ENCODE results near the gene SLC2A14. TPM values are rescaled to one million over a fixed set of nuclear protein-coding genes. Genes with fewer than 3 reads are reported as not detected.
A peak's percentile ranks its signal among the peaks of the same experiment; 100 is the strongest.
"Not testable (repeated sequence)": the region's sequence is repeated elsewhere in the genome, so short reads cannot be mapped to it uniquely, and the experiment has no call there.

SLC2A14 gene
- total and polyA plus RNA-seq, 8 donors: 4.3 to 8.1 (median 6.3) TPM

DNA sequence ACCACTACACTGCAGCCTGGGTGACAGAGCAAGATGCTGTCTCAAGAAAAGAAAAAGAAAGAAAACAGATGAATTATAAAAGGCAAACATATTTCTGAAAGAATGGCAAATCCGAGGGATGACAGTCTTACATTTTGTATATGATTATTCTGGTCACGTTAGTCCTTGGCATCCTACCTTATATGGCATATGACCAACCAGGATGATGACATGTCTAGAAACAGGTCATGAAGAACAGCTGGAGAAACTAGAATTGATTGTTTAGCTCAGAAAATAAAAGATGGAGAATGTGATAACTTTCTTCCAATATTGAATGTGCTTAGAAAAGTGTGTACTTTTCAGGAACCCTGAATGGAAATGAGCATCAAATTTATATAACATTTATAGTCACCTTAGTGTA lies 19.2 kb downstream of the SLC2A14 start:
- no peak for DNase-seq
- no peak overlapping the region for H3K27ac ChIP-seq
- TF ChIP-seq, protein P1, sequence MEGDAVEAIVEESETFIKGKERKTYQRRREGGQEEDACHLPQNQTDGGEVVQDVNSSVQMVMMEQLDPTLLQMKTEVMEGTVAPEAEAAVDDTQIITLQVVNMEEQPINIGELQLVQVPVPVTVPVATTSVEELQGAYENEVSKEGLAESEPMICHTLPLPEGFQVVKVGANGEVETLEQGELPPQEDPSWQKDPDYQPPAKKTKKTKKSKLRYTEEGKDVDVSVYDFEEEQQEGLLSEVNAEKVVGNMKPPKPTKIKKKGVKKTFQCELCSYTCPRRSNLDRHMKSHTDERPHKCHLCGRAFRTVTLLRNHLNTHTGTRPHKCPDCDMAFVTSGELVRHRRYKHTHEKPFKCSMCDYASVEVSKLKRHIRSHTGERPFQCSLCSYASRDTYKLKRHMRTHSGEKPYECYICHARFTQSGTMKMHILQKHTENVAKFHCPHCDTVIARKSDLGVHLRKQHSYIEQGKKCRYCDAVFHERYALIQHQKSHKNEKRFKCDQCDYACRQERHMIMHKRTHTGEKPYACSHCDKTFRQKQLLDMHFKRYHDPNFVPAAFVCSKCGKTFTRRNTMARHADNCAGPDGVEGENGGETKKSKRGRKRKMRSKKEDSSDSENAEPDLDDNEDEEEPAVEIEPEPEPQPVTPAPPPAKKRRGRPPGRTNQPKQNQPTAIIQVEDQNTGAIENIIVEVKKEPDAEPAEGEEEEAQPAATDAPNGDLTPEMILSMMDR (IDR thresholded peaks at IDR 0.05): no peak
- intact Hi-C loops (cut with DNase I): loop anchor here in 2 of 3 donors (10.0 kb wide), 2 partner anchors 131 to 141 kb away; no protein-coding TSS in a partner anchor
- ATAC-seq: no peak
- H3K4me3 ChIP-seq: no peak overlapping the region
- WGBS, 2 donors: 74 to 77% methylated on average over 2 of the region's 2 CpGs
- no peaks in the 10 kb centered on the region for H3K27me3 ChIP-seq
- H3K36me3 ChIP-seq: no peaks in the 10 kb centered on the region
- no peaks in the 10 kb centered on the region for H3K9me3 ChIP-seq
- H3K4me1 ChIP-seq: no peaks in the 10 kb centered on the region
- no peak for FAIRE-seq

DNA sequence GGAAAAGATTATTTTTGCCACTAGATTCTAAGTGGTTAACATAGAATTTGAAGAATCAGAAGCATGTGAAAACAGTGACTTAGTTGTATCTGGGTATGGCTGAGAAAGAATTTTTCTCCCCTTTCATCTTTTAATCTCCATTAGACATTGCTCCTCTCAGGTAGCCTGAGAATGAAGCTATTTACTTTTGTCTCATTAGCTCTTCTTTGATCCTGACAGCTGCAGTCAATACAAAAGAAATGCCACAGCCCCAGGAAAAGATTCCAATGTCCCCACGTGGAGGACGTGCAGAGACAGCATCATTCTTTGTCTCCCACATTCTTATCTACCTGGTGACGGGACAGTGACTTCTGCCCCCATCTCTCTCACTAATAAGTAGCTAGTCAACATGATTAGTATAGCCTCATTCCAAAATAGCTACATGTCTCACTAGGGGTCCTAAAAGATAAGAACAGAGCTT lies 21.1 kb downstream of the SLC2A14 start:
- not testable (repeated sequence) for H3K27me3 ChIP-seq, H3K4me1 ChIP-seq, FAIRE-seq, H3K27ac ChIP-seq, ATAC-seq, H3K36me3 ChIP-seq, DNase-seq, H3K4me3 ChIP-seq, H3K9me3 ChIP-seq
- intact Hi-C loops (cut with DNase I): loop anchor here in 2 of 3 donors (10.0 kb wide), 2 partner anchors 133 to 143 kb away; no protein-coding TSS in a partner anchor
- WGBS, 2 donors: 69 to 80% methylated on average over 2 to 3 of the region's 3 CpGs

DNA sequence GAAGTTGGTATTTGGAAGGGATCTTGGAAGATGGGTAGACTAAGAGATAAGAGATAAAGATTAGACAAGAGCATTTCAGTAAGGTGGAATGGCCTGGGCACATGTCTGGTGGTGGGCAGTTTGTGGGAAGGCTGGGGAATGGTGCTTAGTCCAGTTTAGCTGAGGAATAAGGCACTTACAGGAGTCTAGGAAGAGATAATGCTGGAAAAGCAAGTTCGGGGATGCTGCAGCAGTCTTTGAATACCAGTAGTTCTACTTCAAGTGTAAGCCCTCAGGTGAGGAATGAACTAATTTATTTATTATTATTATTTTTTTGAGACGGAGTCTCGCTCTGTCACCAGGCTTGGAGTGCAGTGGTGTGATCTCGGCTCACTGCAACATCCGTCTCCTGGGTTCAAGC lies 22.6 kb downstream of the SLC2A14 start:
- FAIRE-seq, H3K27ac ChIP-seq, H3K36me3 ChIP-seq, DNase-seq, H3K27me3 ChIP-seq, H3K4me3 ChIP-seq, H3K4me1 ChIP-seq, ATAC-seq, H3K9me3 ChIP-seq: not testable (repeated sequence)
- intact Hi-C loops (cut with DNase I): loop anchor here in 2 of 3 donors (10.0 kb wide), 2 partner anchors 135 to 145 kb away; no protein-coding TSS in a partner anchor
- WGBS, 2 donors: 96 to 97% methylated on average over 5 of the region's 5 CpGs

DNA sequence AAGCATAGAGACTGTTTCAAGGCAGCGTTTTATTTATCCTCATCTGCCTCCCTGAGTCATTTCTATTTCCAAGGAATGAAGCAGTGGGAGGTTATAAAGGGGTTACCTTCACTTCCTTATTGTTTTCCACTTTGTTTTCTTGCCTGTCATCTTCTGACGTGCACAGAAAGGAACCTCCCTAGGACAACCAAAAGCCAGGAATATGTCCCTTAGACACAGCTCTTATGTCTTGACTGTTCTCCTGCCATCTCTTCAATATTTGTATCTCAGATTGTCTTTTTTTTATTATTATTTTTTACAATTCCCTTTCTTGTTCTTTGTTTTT lies 24.7 kb downstream of the SLC2A14 start:
- intact Hi-C loops (cut with DNase I); H3K4me3 ChIP-seq; H3K9me3 ChIP-seq; H3K27ac ChIP-seq; DNase-seq; H3K27me3 ChIP-seq; H3K4me1 ChIP-seq; ATAC-seq; FAIRE-seq; H3K36me3 ChIP-seq: not testable (repeated sequence)
- 40 to 41% methylated on average over 2 of the region's 2 CpGs for WGBS, 2 donors

DNA sequence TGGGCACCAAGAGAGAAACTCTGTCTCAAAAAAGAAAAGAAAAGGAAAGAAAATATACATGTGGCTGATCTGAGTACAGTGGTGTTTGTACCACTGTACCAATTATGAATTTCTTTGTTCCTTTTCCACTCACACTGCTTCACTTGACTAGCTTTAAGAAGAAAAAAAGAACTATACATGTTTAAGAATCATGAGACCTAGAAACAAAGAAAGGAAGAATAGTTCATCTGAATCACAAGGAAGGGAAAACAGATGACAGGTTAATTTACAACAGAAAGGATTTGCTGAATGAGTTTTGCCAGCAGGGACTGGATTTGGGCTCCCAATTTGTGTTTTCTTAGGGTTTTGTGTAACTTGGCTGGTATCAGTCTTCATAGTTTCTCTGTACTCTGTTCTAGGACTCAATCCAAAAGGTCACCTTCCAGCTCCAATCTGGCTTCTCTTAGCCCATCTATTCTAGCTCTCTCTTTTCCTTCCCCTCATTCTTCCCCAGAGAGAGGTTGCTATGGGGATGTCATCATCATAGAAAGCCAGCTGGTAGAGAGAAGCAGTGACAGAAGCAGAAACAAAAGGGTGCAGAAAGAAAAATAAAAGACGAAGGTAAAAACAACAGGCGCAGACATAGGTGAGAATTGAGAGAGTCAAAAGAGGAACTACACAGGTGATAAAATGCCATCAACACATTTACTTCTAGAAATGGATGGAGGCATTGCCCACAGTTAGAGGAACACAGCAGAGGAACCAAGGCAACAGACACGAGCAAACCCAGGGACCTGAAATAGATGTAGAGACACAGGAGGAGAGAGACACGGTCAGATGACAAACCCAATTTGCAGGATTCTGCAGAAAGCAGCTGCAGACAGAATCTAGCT lies 25.3 kb downstream of the SLC2A14 start:
- ATAC-seq: peak in 2 of 4 donors; percentile 11 to 40
- DNase-seq; intact Hi-C loops (cut with DNase I): not testable (repeated sequence)

DNA sequence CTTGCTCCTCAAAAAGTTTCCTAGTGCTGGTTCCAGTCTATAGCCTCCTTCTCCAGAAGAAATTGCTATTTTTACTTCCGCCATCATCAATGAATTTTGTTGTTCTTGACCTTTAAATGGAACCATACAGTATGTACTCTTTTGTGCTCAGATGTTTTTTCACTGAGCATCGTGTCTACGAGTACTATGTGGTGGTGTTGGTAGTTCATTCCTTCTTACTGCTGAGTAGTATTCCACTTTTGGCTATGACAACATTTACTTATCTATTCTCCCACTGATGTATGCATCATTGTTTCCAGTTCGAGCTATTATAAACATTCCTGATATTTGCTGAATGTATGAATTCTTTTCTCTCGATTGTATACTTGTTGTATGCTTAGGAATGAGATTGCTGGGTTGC lies 28.6 kb downstream of the SLC2A14 start:
- DNase-seq (no peak), FAIRE-seq (no peak), ATAC-seq (no peak)
- Histone ChIP-seq H3K36me3 (no peaks in the 10 kb centered on the region), H3K27me3 (no peaks in the 10 kb centered on the region), H3K4me1 (no peaks in the 10 kb centered on the region), H3K27ac (no peak overlapping the region), H3K9me3 (no peaks in the 10 kb centered on the region), H3K4me3 (no peak overlapping the region)
- intact Hi-C loops (cut with DNase I): no loop called here
- 79 to 84% methylated on average over 5 of the region's 5 CpGs for WGBS, 2 donors
- TF ChIP-seq, protein P1 (IDR thresholded peaks at IDR 0.05): no peak

More for the DNA sequence above, 25.3 kb downstream of the SLC2A14 start:
- not testable (repeated sequence) for H3K9me3 ChIP-seq, FAIRE-seq, H3K36me3 ChIP-seq, H3K4me3 ChIP-seq, H3K27me3 ChIP-seq, H3K4me1 ChIP-seq, H3K27ac ChIP-seq
- WGBS, 2 donors: 58 to 61% methylated on average over 2 of the region's 4 CpGs

DNA sequence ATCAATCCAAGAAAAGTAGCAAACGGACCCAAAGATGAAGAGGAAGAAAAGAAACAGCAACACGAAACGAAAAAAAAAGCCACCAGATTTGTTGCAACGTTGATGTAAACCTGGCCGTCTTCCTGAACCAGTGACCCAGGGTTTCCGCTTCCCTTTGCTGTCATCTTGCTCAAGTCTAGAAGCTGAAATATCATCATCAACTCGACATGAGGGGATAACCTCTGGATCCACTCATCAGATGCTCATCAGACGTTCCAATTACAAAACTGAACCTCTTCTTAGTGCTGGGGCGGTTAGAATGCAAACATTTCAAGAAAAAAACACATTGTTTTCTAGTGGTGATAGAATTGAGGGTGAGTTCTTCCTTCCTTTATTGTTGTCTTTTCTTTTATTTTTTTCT lies 29.1 kb downstream of the SLC2A14 start:
- H3K27me3 ChIP-seq; H3K4me1 ChIP-seq; H3K36me3 ChIP-seq; H3K27ac ChIP-seq; intact Hi-C loops (cut with DNase I); H3K9me3 ChIP-seq; H3K4me3 ChIP-seq; DNase-seq: not testable (repeated sequence)
- ATAC-seq (peak in 2 of 4 donors; percentile 24 to 47), FAIRE-seq (peak; percentile 41)
- 39 to 70% methylated on average over 3 of the region's 9 CpGs for WGBS, 2 donors

DNA sequence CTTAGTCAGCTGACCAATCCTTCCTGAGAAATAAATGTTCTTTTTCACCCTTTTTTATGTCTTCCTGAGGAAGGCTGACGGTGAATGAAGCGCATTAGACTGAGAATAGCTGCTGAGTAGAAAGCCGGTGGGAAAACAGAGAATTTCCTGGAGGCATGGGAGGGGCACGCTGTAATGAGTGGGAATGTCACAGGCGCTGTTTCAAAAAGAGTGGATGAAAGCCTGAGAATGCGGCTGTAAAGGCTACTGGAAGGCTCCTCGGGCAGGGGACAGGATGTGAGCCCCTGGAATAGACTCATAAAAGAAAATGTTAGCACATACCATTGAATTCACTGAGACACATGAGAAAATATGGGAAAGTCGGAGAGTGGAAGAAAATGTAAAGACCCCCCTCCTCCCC lies 29.6 kb downstream of the SLC2A14 start:
- H3K36me3 ChIP-seq; FAIRE-seq; H3K27me3 ChIP-seq; H3K4me1 ChIP-seq; H3K27ac ChIP-seq; H3K4me3 ChIP-seq; H3K9me3 ChIP-seq; DNase-seq; intact Hi-C loops (cut with DNase I): not testable (repeated sequence)
- 57 to 58% methylated on average over 5 of the region's 8 CpGs for WGBS, 2 donors
- ATAC-seq: peak in 2 of 4 donors; percentile 15 to 18

DNA sequence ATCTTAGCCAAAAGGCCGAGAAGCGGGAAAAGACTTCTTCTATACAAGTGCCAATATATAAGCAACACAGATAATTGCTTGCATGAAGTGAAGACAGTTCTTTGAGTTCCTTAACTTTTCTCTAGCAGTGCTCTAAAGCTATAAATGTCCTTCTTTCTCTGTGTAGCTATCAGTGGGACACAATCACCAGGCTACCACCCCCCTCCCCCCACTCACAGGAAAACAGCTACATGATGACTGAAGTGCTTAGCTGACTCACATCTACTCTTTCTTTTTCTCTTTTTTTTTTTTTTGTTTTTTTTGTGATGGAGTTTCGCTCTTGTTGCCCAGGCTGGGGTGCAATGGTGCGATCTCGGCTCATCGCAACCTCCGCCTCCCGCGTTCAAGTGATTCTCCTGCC lies 30.3 kb downstream of the SLC2A14 start:
- H3K4me3 ChIP-seq; H3K9me3 ChIP-seq; H3K36me3 ChIP-seq; ATAC-seq; DNase-seq; H3K4me1 ChIP-seq; intact Hi-C loops (cut with DNase I); H3K27ac ChIP-seq; FAIRE-seq; H3K27me3 ChIP-seq: not testable (repeated sequence)
- WGBS, 2 donors: 96 to 98% methylated on average over 9 of the region's 9 CpGs

DNA sequence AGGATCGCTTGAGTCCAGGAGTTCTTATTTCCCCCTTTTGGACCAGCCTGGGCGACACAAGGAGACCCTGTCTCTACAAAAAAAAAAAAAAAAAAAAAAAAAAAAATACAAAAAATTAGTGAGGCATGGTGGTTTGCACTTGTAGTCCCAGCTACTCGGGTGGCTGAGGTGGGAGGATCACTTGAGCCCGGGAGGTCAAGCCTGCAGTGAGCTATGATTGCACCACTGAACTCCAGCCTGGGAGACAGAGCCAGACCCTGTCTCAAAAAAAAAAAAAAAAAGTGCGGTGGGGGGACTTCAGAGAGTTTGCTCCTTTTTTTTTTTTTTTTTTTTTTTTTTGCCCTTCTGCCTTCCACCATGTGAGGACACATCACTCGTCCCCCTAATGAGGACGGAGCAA lies 32.9 kb downstream of the SLC2A14 start:
- H3K36me3 ChIP-seq; ATAC-seq; intact Hi-C loops (cut with DNase I); H3K4me1 ChIP-seq; H3K27ac ChIP-seq; FAIRE-seq; H3K27me3 ChIP-seq; H3K4me3 ChIP-seq; H3K9me3 ChIP-seq; DNase-seq: not testable (repeated sequence)
- 89 to 95% methylated on average over 6 to 7 of the region's 7 CpGs for WGBS, 2 donors
